SK-N-SH (cell line): ENCODE results near the gene GPRC6A. TPM values are rescaled to one million over a fixed set of nuclear protein-coding genes. Genes with fewer than 3 reads are reported as not detected.

Source experiments
- CTCF ChIA-PET: fragments of 300-600, 350-600 bp; formaldehyde crosslinking; extraction: SDS; loops from one replicate; lab custom pipeline; 2021; lab: Yijun Ruan, JAX
- POLR2A ChIA-PET: fragments of 350-600 bp; sonication (Branson Sonifier 250); formaldehyde crosslinking; extraction: SDS; loops from one replicate; lab custom pipeline; 2020; ENCODE audit warnings: antibody characterized with exemption, inconsistent platforms; lab: Yijun Ruan, JAX
- DNase-seq: peaks from one replicate; pipeline ENCODE4 v3.0.0; 2012
- H2AFZ ChIP-seq: fragments of 200-600 bp; sonication (generic); 2 replicates; pipeline ENCODE4 v1.8.1; 2016; ENCODE audit warnings: antibody characterized with exemption, mild to moderate bottlenecking, low read depth
- H3F3A ChIP-seq: fragments of 200-600 bp; sonication (generic); replicated peaks from 2 replicates; pipeline ENCODE3; 2016; ENCODE audit warnings: antibody characterized with exemption, mild to moderate bottlenecking; ENCODE audit not compliant: insufficient read depth
- H3K27ac ChIP-seq, 2 experiments: fragments of 200-500 bp in 1 of 2; fragments of 200-600 bp in 1 of 2; sonication (Bioruptor generic) in 1 of 2; sonication (generic), shearing (Covaris generic) in 1 of 2; 2 replicates each; pipeline versions ENCODE4 v1.5.1 to v1.6.1; 2014 to 2016; ENCODE audit warnings: low read depth in 2 of 2, inconsistent platforms in 1 of 2, low read length in 1 of 2, mild to moderate bottlenecking in 1 of 2, mixed read lengths in 1 of 2
- H3K27me3 ChIP-seq: fragments of 200-600 bp; sonication (generic), shearing (Covaris generic); 2 replicates; pipeline ENCODE4 v1.6.1; 2016; ENCODE audit warnings: mixed run types; ENCODE audit not compliant: insufficient read depth
- H3K36me3 ChIP-seq, 2 experiments: fragments of 200-500 bp in 1 of 2; fragments of 200-600 bp in 1 of 2; sonication (Bioruptor generic) in 1 of 2; sonication (generic) in 1 of 2; replicated peaks in 1 of 2; 2 replicates each; pipeline versions ENCODE3 to v1.5.1; 2014 to 2016; ENCODE audit warnings: low read length in 1 of 2, mild to moderate bottlenecking in 1 of 2; ENCODE audit not compliant: insufficient read depth in 2 of 2, control insufficient read depth in 1 of 2
- H3K4me1 ChIP-seq, 2 experiments: fragments of 200-500 bp in 1 of 2; fragments of 200-600 bp in 1 of 2; sonication (Bioruptor generic) in 1 of 2; sonication (generic), shearing (Covaris generic) in 1 of 2; 2 replicates each; pipeline versions ENCODE4 v1.5.1 to v1.6.1; 2014 to 2016; ENCODE audit warnings: low read depth in 1 of 2, low read length in 1 of 2, mixed run types in 1 of 2; ENCODE audit not compliant: insufficient read depth in 2 of 2, control insufficient read depth in 1 of 2
- H3K4me2 ChIP-seq: fragments of 200-600 bp; sonication (generic), shearing (Covaris generic); 2 replicates; pipeline ENCODE4 v1.6.1; 2017; ENCODE audit warnings: mixed run types
- H3K4me3 ChIP-seq, 2 experiments: fragments of 200-500 bp in 1 of 2; fragments of 200-600 bp in 1 of 2; sonication (Bioruptor generic) in 1 of 2; sonication (generic), shearing (Covaris generic) in 1 of 2; 2 replicates each; pipeline versions ENCODE4 v1.5.1 to v1.8.1; 2014 to 2016; ENCODE audit warnings: low read depth in 2 of 2, inconsistent platforms in 1 of 2, low read length in 1 of 2, mild to moderate bottlenecking in 1 of 2, mixed read lengths in 1 of 2, moderate library complexity in 1 of 2
- H3K79me2 ChIP-seq: fragments of 200-600 bp; sonication (generic); 2 replicates; pipeline ENCODE4 v1.8.1; 2017; ENCODE audit warnings: mild to moderate bottlenecking; ENCODE audit not compliant: insufficient read depth
- H3K9ac ChIP-seq: fragments of 200-600 bp; sonication (generic); 2 replicates; pipeline ENCODE4 v1.6.1; 2017; ENCODE audit warnings: mixed run types
- H3K9me2 ChIP-seq: fragments of 200-600 bp; sonication (generic); 2 replicates; pipeline ENCODE4 v1.6.1; 2017; ENCODE audit warnings: mixed run types
- H3K9me3 ChIP-seq: fragments of 200-600 bp; sonication (generic); 2 replicates; pipeline ENCODE4 v1.6.1; 2017; ENCODE audit warnings: mixed run types, mild to moderate bottlenecking, moderate library complexity
- H4K20me1 ChIP-seq: fragments of 200-600 bp; sonication (generic); 2 replicates; pipeline ENCODE4 v1.6.1; 2017; ENCODE audit warnings: mild to moderate bottlenecking, mixed run types; ENCODE audit not compliant: insufficient read depth
- CTCF ChIP-seq: fragments of 200-600 bp; sonication (generic); IDR thresholded peaks from 2 replicates; pipeline ENCODE4 v1.6.1; 2017; ENCODE audit warnings: antibody characterized with exemption, mild to moderate bottlenecking, moderate library complexity
- POLR2AphosphoS5 ChIP-seq: IDR thresholded peaks from 2 replicates; pipeline ENCODE4 v1.6.1; 2012; ENCODE audit warnings: low read depth, low read length
- RAD21 ChIP-seq: IDR thresholded peaks from 2 replicates; pipeline ENCODE4 v1.6.1; 2012; ENCODE audit warnings: mild to moderate bottlenecking, low read length
- REST ChIP-seq: IDR thresholded peaks from 2 replicates; pipeline ENCODE4 v1.6.1; 2012; ENCODE audit warnings: mild to moderate bottlenecking, low read depth, low read length, moderate library complexity
- SMC3 ChIP-seq: IDR thresholded peaks from 2 replicates; pipeline ENCODE4 v1.6.1; 2012; ENCODE audit warnings: low read depth, low read length, improper control_type of control experiment
- TEAD4 ChIP-seq: IDR thresholded peaks from 2 replicates; pipeline ENCODE4 v1.4.0; 2012; ENCODE audit warnings: mild to moderate bottlenecking, borderline replicate concordance; ENCODE audit not compliant: insufficient read depth
- YY1 ChIP-seq: IDR thresholded peaks from 2 replicates; pipeline ENCODE4 v1.4.0; 2012; ENCODE audit warnings: low read depth, mild to moderate bottlenecking
- WGBS: methylation state at CpG from one replicate; pipeline ENCODE4 v1.1.6; 2017; ENCODE audit warnings: low lambda C conversion rate; 5-methylcytosine and 5-hydroxymethylcytosine counted together
- polyA plus RNA-seq, 3 experiments: library from polyadenylated mRNA; depleted of rRNA; stranded (reverse); fragments of >200 nt; gene quantifications; 2 replicates each; pipeline ENCODE4 v1.2.3, GENCODE V29; 2012

The GPRC6A gene
- polyA plus RNA-seq, 1 of the 3 experiments (the other 2 are of a cell fraction): not detected

GRCh38 chr6:116783852-116784251 is 45.0 kb downstream of the GPRC6A start:
- Histone ChIP-seq H3K79me2 (no peaks in the 10 kb centered on the region), H2AFZ (no peak overlapping the region), H3K27me3 (no peaks in the 10 kb centered on the region), H3F3A (no peaks in the 10 kb centered on the region), H3K4me2 (no peak overlapping the region), H3K4me3 (no peak overlapping the region), H3K9me2 (no peaks in the 10 kb centered on the region), H3K4me1 (no peaks in the 10 kb centered on the region; a peak in 1 of 4 replicates), H3K27ac (no peak overlapping the region), H3K9ac (no peak overlapping the region), H3K9me3 (no peaks in the 10 kb centered on the region), H4K20me1 (no peaks in the 10 kb centered on the region), H3K36me3 (no peaks in the 10 kb centered on the region)
- TF ChIP-seq REST (no peak), YY1 (no peak), TEAD4 (no peak)
- CTCF ChIA-PET: interaction anchor here (1.5 kb wide), 1 partner anchor 63 kb away, joined by 4 read pairs; no protein-coding TSS in a partner anchor
- WGBS: 27% methylated on average over 5 of the region's 5 CpGs
- DNase-seq: no peak
- POLR2A ChIA-PET: no interaction called here

GRCh38 chr6:116779573-116780164 is 49.2 kb downstream of the GPRC6A start:
- Histone ChIP-seq H3K27ac (no peak overlapping the region; a peak in 1 of 4 replicates), H4K20me1 (no peaks in the 10 kb centered on the region), H3F3A (no peaks in the 10 kb centered on the region), H2AFZ (peak overlapping the region; percentile 71; the same call in 1 of the 2 replicates), H3K4me2 (peak overlapping the region; percentile 33; the same call in 1 of the 2 replicates), H3K27me3 (no peaks in the 10 kb centered on the region), H3K9me2 (no peaks in the 10 kb centered on the region), H3K9ac (no peak overlapping the region), H3K4me1 (no peaks in the 10 kb centered on the region; a peak in 1 of 4 replicates), H3K36me3 (no peaks in the 10 kb centered on the region), H3K79me2 (no peaks in the 10 kb centered on the region), H3K9me3 (no peaks in the 10 kb centered on the region), H3K4me3 (peak overlapping the region; percentile 15 to 19; a peak in 2 of 4 replicates)
- POLR2A ChIA-PET: no interaction called here
- TF ChIP-seq CTCF: peak; percentile 70
- peak; percentile 53 for TF ChIP-seq RAD21
- no peak for TF ChIP-seq POLR2AphosphoS5
- TF ChIP-seq SMC3: peak; percentile 35
- WGBS: 25% methylated on average over 13 of the region's 13 CpGs
- CTCF ChIA-PET: interaction anchor here (0.5 to 2.3 kb wide), 13 partner anchors 10 to 1935 kb away, joined by 3 to 9 read pairs (median 4); partner anchors contain the start of gene FAM162B
- DNase-seq: peak; percentile 32
